H1 (cell line): ENCODE measurements around the gene PAWR. TPM values are rescaled to one million over a fixed set of nuclear protein-coding genes. Genes with fewer than 3 reads are reported as not detected.

Experiments
- CHD7 ChIP-seq: fragments of 300-600 bp; sonication (generic); IDR thresholded peaks from 2 replicates; pipeline ENCODE4 v1.7.1; 2012; ENCODE audit warnings: low read length, moderate library complexity, mild to moderate bottlenecking, inconsistent platforms; ENCODE audit not compliant: insufficient replicate concordance
- TAF1 ChIP-seq: IDR thresholded peaks from 2 replicates; pipeline ENCODE4 v1.6.1; 2011; ENCODE audit warnings: mild to moderate bottlenecking, low read depth, low read length
- polyA plus RNA-seq, 7 experiments: library from polyadenylated mRNA; depleted of rRNA in 3 of 7; stranded (reverse) in 5 of 7; unstranded in 2 of 7; fragments of >200 nt in 5 of 7; fragments of 200-250 nt in 2 of 7; gene quantifications; 1 replicate in 5 of 7; 2 replicates in 1 of 7; 4 replicates in 1 of 7; pipeline versions ENCODE4 v1.2.1 to v1.2.3, GENCODE V29; 2011 to 2013; ENCODE audit warnings: missing spikeins in 2 of 7, mixed read lengths in 2 of 7
- total RNA-seq: library from RNA; stranded (reverse); fragmentation: NEBNext Ultra II Directional; extraction: Animal tissue kit (Norgen Biotek cat#: 25700); gene quantifications from 2 replicates; pipeline ENCODE4 v1.2.1, GENCODE V29; 2021

Gene PAWR
- total and polyA plus RNA-seq, 2 of the 8 experiments (the other 6 are each of a cell fraction or from before 2014, with no cell fraction given): 28.3 to 327 TPM

DNA sequence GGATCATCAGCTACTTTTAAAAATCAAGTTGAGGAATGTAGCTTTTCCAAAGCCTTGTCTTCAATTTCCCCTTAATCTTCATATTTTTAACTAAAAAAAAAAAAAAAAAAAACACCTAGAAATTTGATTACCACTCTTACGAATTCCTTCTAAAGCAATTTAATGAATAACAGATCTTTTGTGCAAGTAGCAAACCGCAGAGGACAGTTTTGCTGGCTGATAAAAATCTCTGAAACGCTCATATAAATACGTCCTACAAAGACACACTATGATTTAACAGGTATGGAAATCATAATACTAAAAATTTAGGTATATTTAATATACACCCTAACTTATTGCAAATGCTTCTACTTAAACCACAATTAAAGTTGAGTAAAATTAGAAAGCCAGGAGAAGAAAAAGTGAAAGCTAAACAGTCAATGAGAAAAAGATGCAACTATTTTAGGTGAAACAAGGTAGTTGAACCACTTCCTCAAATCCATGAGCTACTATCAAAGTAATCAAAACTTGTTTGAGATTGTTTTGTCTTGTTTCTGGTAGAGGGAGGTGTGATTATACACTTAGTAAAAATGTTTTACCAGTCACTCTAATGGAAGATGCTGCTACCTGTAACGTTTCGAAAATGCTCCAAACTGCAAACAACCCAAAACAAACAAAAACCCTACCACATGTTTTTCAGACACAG, 2.2 kb downstream of the PAWR start (continued):
- TF ChIP-seq CHD7 (no peak), TAF1 (no peak)
- TF ChIP-seq, all 59 proteins: peak for 0
